Omental fat pad (tissue), 4 donors: ENCODE results near the gene DNAH11. TPM values are rescaled to one million over a fixed set of nuclear protein-coding genes. Genes with fewer than 3 reads are reported as not detected.
"Not testable (repeated sequence)": the region's sequence is repeated elsewhere in the genome, so short reads cannot be mapped to it uniquely, and the experiment has no call there.

Experiments
- ATAC-seq: fragments of 150-250 bp; one replicate; pipeline ENCODE4 v1.9.1; 2016; ENCODE audit warnings: mild to moderate bottlenecking, moderate library complexity; ENCODE audit not compliant: low FRiP score
- DNase-seq: peaks from one replicate; pipeline ENCODE4 v3.0.0-alpha.2; 2019; ENCODE audit warnings: low spot score
- CTCF ChIP-seq, 3 donors: fragments of 450-650 bp; IDR thresholded peaks; one replicate each; pipeline ENCODE4 v1.5.1; 2016 to 2017; ENCODE audit warnings: antibody characterized with exemption in 3 of 3, mild to moderate bottlenecking in 3 of 3, moderate library complexity in 2 of 3
- total RNA-seq, 4 donors: library from RNA; depleted of rRNA; stranded (reverse); fragments of >200 nt; gene quantifications; one replicate each; pipeline ENCODE4 v1.1.0, GENCODE V29; 2016

DNAH11 gene
- total RNA-seq, 4 donors from 2014 or later: 0.32 to 0.88 (median 0.49) TPM

- DNase-seq (no peak), ATAC-seq (no peak)
- TF ChIP-seq CTCF (IDR thresholded peaks at IDR 0.05): no peak
These were observed 325.2 kb downstream of the DNAH11 start for GRCh38 chr7:21867816-21868575.

- no peak for TF ChIP-seq CTCF (IDR thresholded peaks at IDR 0.05)
- ATAC-seq: no peak
- no peak for DNase-seq
These were observed 325.7 kb downstream of the DNAH11 start for GRCh38 chr7:21868576-21868850.

GRCh38 chr7:21869785-21870402, 327.1 kb downstream of the DNAH11 start:
- ATAC-seq (no peak), DNase-seq (no peak)
- no peak for TF ChIP-seq CTCF (IDR thresholded peaks at IDR 0.05)

GRCh38 chr7:21883069-21883468, 340.2 kb downstream of the DNAH11 start:
- ATAC-seq (no peak), DNase-seq (no peak)
- TF ChIP-seq CTCF (IDR thresholded peaks at IDR 0.05): no peak

GRCh38 chr7:21883501-21883900, 340.7 kb downstream of the DNAH11 start:
- not testable (repeated sequence) for ATAC-seq, DNase-seq

GRCh38 chr7:21884496-21884895, 341.7 kb downstream of the DNAH11 start:
- DNase-seq (no peak), ATAC-seq (no peak)
- no peak for TF ChIP-seq CTCF (IDR thresholded peaks at IDR 0.05)

- no peak for ATAC-seq
- no peak for TF ChIP-seq CTCF (IDR thresholded peaks at IDR 0.05)
- DNase-seq: no peak
These were observed 343.6 kb downstream of the DNAH11 start for GRCh38 chr7:21886396-21886795.
